Spleen (tissue), 11 donors: ENCODE results near the gene SPATA6L. TPM values are rescaled to one million over a fixed set of nuclear protein-coding genes. Genes with fewer than 3 reads are reported as not detected.
"Not testable (repeated sequence)": the region's sequence is repeated elsewhere in the genome, so short reads cannot be mapped to it uniquely, and the experiment has no call there.

Experiments used
- DNase-seq: peaks from one replicate; pipeline ENCODE4 v3.0.0-alpha.2; 2020
- H3K27ac ChIP-seq, 8 donors: fragments of 200-600 bp; sonication (generic) in 7 of 8; 1 replicate in 4 of 8; 2 replicates in 4 of 8; pipeline versions ENCODE4 v1.5.0 to v1.8.0; 2016 to 2021; ENCODE audit warnings: inconsistent platforms in 4 of 8, mild to moderate bottlenecking in 4 of 8, moderate library complexity in 1 of 8
- H3K27me3 ChIP-seq, 7 donors: fragments of 200-600 bp; sonication (generic) in 6 of 7; replicated peaks in 1 of 7; 1 replicate in 4 of 7; 2 replicates in 3 of 7; pipeline versions ENCODE4 v1.5.0 to v1.8.0; 2016 to 2021; ENCODE audit warnings: inconsistent platforms in 3 of 7, mild to moderate bottlenecking in 1 of 7
- H3K36me3 ChIP-seq, 6 donors: fragments of 200-600 bp; sonication (generic) in 5 of 6; 1 replicate in 4 of 6; 2 replicates in 2 of 6; pipeline versions ENCODE4 v1.5.0 to v1.8.0; 2016 to 2021; ENCODE audit warnings: inconsistent platforms in 2 of 6
- H3K4me1 ChIP-seq, 6 donors: fragments of 200-600 bp; sonication (generic) in 5 of 6; 1 replicate in 3 of 6; 2 replicates in 3 of 6; pipeline versions ENCODE4 v1.5.0 to v1.8.0; 2016 to 2021; ENCODE audit warnings: inconsistent platforms in 3 of 6
- H3K4me3 ChIP-seq, 8 donors: fragments of 200-600 bp; sonication (generic) in 7 of 8; 1 replicate in 4 of 8; 2 replicates in 4 of 8; pipeline versions ENCODE4 v1.5.0 to v1.8.0; 2016 to 2021; ENCODE audit warnings: inconsistent platforms in 4 of 8, mild to moderate bottlenecking in 4 of 8, moderate library complexity in 2 of 8
- H3K9me3 ChIP-seq, 8 donors: fragments of 200-600 bp; sonication (generic) in 7 of 8; 1 replicate in 4 of 8; 2 replicates in 4 of 8; pipeline versions ENCODE4 v1.5.0 to v1.8.0; 2016 to 2021; ENCODE audit warnings: inconsistent platforms in 4 of 8
- CTCF ChIP-seq, 11 experiments: fragments of 200-600 bp in 7 of 11; fragments of 450-650 bp in 4 of 11; sonication (generic) in 4 of 11; IDR thresholded peaks in 8 of 11; conservative IDR thresholded peaks in 3 of 11; 1 replicate in 7 of 11; 2 replicates in 4 of 11; pipeline versions ENCODE4 v1.4.0 to v1.8.0; 2016 to 2021; ENCODE audit warnings: antibody characterized with exemption in 11 of 11, inconsistent platforms in 4 of 11, mild to moderate bottlenecking in 1 of 11
- POLR2A ChIP-seq, 3 donors: fragments of 450-650 bp; IDR thresholded peaks; one replicate each; pipeline ENCODE4 v1.5.1; 2017; ENCODE audit warnings: antibody characterized with exemption in 3 of 3, mild to moderate bottlenecking in 1 of 3
- POLR2AphosphoS5 ChIP-seq, 3 donors: sonication (generic); formaldehyde crosslinking; IDR thresholded peaks; one replicate each; pipeline ENCODE4 v1.5.1; 2017; ENCODE audit warnings: antibody characterized with exemption in 3 of 3
- WGBS, 5 donors: extraction: QIAGEN DNeasy Blood & Tissue Kit in 3 of 5; methylation state at CpG; one replicate each; pipeline versions ENCODE4 v1.1.5 to v1.1.7; 2013 to 2018; 5-methylcytosine and 5-hydroxymethylcytosine counted together
- intact Hi-C: fragments of 100-400 bp; cut with DNase I; formaldehyde crosslinking; loops from one replicate; pipeline ENCODE4 v1.15.0; 2023; ENCODE audit warnings: low total_unique reads
- polyA plus RNA-seq, 3 donors: library from polyadenylated mRNA; stranded (reverse); fragments of 200-250 nt; gene quantifications; one replicate each; pipeline ENCODE4 v1.2.1, GENCODE V29; 2013
- total RNA-seq, 7 donors: library from RNA; depleted of rRNA in 3 of 7; stranded (reverse); fragments of >200 nt in 3 of 7; fragmentation: NEBNext Ultra II Directional in 4 of 7; extraction: Animal tissue kit (Norgen Biotek cat#: 25700) in 4 of 7; gene quantifications; one replicate each; pipeline versions ENCODE4 v1.1.0 to v1.2.1, GENCODE V29; 2016 to 2021
- donor health status: healthy with polysubstance abuse.
- donor health status: DM: no; HTN: no; CAD: no; lungs with moderate emphysema.
- donor health status: DM: no; HTN: no; CAD: no.
- donor health status: Bipolar disorder and iron deficiency.
- donor health status: healthy.
- donor health status: DM: no; HTN: no; CAD: no.
- donor health status: DM: yes; HTN: yes; CAD: no.

SPATA6L gene
- total and polyA plus RNA-seq, 10 donors: 0.32 to 5.7 (median 1.1) TPM

GRCh38 chr9:4657426-4658159 is 8.7 kb downstream of the SPATA6L start:
- Histone ChIP-seq H3K27ac (no peak overlapping the region), H3K36me3 (no peaks in the 10 kb centered on the region), H3K27me3 (no peaks in the 10 kb centered on the region), H3K4me3 (no peak overlapping the region), H3K9me3 (no peaks in the 10 kb centered on the region), H3K4me1 (peaks cover 3 to 14% (median 8%) of the 10 kb centered on the region in 6 donors)
- TF ChIP-seq POLR2AphosphoS5 (IDR thresholded peaks at IDR 0.05) (no peak), CTCF (IDR thresholded peaks at IDR 0.05 in 8 of 11, conservative IDR thresholded peaks at IDR 0.05 in 3 of 11) (no peak), POLR2A (IDR thresholded peaks at IDR 0.05) (no peak)
- intact Hi-C loops: no loop called here
- no peak for DNase-seq
- WGBS, 5 donors: 91 to 98% (median 96%) methylated on average over 4 of the region's 4 CpGs

DNA sequence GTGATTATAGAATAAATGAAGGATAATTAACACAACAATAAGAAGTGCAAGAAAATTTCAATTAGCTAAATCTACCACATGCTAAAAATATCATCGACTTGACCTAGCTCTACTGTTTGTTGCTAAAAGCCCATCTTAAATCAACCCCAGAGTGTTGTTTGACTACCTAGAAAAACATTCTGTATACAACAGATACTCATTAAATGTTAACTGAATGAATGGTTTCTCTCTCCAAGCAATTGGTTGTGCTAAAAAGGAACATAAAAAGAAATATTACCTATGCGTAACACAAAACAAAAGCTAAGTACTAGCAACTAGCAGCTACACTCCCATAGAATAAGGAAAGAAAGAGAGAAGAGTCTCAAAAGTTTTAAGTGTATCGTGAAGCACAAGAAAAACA is 9.7 kb downstream of the SPATA6L start:
- 65 to 98% (median 95%) methylated on average over 3 of the region's 3 CpGs for WGBS, 5 donors
- H3K27me3 ChIP-seq: no peaks in the 10 kb centered on the region
- no peak overlapping the region for H3K4me3 ChIP-seq
- intact Hi-C loops: no loop called here
- no peak for DNase-seq
- peaks cover 3 to 6% (median 5%) of the 10 kb centered on the region in 6 donors for H3K4me1 ChIP-seq
- TF ChIP-seq POLR2AphosphoS5 (IDR thresholded peaks at IDR 0.05) (no peak), POLR2A (IDR thresholded peaks at IDR 0.05) (no peak), CTCF (IDR thresholded peaks at IDR 0.05 in 8 of 11, conservative IDR thresholded peaks at IDR 0.05 in 3 of 11) (no peak)
- no peaks in the 10 kb centered on the region for H3K36me3 ChIP-seq
- H3K9me3 ChIP-seq: no peaks in the 10 kb centered on the region
- H3K27ac ChIP-seq: no peak overlapping the region

GRCh38 chr9:4656196-4656595 is 10.1 kb downstream of the SPATA6L start:
- H3K36me3 ChIP-seq, H3K9me3 ChIP-seq, intact Hi-C loops, H3K27ac ChIP-seq, H3K27me3 ChIP-seq, DNase-seq, H3K4me3 ChIP-seq, H3K4me1 ChIP-seq: not testable (repeated sequence)
- 75 to 87% (median 83%) methylated on average over 3 of the region's 3 CpGs for WGBS, 5 donors

DNA sequence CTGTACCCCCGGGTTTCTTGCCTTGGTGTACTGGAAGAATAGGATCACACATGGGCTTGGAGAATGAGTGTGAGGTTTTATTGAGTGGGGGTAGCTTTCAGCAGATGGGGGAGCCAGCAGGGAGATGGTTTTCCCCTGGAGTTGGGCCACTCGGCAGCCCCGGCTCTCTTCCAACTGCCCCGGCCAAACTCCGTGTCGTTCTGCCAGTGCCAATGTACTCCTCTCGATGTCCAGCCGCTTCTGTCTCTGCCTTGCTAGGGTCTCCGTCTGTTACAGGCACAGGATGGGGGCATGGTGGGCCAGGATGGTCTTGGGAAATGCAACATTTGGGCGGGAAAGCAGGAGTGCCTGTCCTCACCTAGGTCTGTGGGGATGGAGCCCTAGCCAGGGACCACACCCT is 11.7 kb downstream of the SPATA6L start:
- Histone ChIP-seq H3K27me3 (no peaks in the 10 kb centered on the region), H3K9me3 (no peaks in the 10 kb centered on the region), H3K4me3 (no peak overlapping the region), H3K27ac (no peak overlapping the region), H3K4me1 (no peaks in the 10 kb centered on the region), H3K36me3 (no peaks in the 10 kb centered on the region)
- TF ChIP-seq POLR2AphosphoS5 (IDR thresholded peaks at IDR 0.05) (no peak), POLR2A (IDR thresholded peaks at IDR 0.05) (no peak), CTCF (IDR thresholded peaks at IDR 0.05 in 8 of 11, conservative IDR thresholded peaks at IDR 0.05 in 3 of 11) (no peak)
- intact Hi-C loops: no loop called here
- DNase-seq: no peak
- WGBS, 5 donors: 84 to 94% (median 91%) methylated on average over 8 to 10 of the region's 10 CpGs
